UCSD-AML1 (cell line): Measurements from ENCODE around the gene PCSK7.
A peak's percentile ranks its signal among the peaks of the same experiment; 100 is the strongest.
"Not testable (repeated sequence)": the region's sequence is repeated elsewhere in the genome, so short reads cannot be mapped to it uniquely, and the experiment has no call there.

Experiments
- DNase-seq: peaks from one replicate; lab custom pipeline; 2025; ENCODE audit not compliant: unreplicated experiment; lab: John Stamatoyannopoulos, UW

PCSK7 gene, protein sequence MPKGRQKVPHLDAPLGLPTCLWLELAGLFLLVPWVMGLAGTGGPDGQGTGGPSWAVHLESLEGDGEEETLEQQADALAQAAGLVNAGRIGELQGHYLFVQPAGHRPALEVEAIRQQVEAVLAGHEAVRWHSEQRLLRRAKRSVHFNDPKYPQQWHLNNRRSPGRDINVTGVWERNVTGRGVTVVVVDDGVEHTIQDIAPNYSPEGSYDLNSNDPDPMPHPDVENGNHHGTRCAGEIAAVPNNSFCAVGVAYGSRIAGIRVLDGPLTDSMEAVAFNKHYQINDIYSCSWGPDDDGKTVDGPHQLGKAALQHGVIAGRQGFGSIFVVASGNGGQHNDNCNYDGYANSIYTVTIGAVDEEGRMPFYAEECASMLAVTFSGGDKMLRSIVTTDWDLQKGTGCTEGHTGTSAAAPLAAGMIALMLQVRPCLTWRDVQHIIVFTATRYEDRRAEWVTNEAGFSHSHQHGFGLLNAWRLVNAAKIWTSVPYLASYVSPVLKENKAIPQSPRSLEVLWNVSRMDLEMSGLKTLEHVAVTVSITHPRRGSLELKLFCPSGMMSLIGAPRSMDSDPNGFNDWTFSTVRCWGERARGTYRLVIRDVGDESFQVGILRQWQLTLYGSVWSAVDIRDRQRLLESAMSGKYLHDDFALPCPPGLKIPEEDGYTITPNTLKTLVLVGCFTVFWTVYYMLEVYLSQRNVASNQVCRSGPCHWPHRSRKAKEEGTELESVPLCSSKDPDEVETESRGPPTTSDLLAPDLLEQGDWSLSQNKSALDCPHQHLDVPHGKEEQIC

DNA sequence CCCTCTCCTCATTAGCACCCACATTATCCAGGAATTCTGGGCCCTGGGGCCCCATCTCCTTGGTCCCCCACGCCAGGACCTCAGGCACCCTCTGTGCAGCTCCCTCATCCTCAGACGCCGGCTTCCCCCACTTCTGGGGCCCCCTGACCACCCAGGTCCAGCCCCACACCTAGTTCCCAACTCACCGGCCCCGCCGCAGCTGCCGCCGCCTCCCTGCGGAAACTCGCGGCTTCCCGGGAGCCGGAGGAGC lies at the start of gene PCSK7:
TSS of gene PCSK7 (minus strand) at position 232 of the 250 bp plus-strand sequence. CDS start 2,229 bp downstream, outside the sequence.
- no peak for DNase-seq

- no peak for DNase-seq
Measured at GRCh38 chr11:117281159-117281558, 49.3 kb upstream of the PCSK7 start.

DNA sequence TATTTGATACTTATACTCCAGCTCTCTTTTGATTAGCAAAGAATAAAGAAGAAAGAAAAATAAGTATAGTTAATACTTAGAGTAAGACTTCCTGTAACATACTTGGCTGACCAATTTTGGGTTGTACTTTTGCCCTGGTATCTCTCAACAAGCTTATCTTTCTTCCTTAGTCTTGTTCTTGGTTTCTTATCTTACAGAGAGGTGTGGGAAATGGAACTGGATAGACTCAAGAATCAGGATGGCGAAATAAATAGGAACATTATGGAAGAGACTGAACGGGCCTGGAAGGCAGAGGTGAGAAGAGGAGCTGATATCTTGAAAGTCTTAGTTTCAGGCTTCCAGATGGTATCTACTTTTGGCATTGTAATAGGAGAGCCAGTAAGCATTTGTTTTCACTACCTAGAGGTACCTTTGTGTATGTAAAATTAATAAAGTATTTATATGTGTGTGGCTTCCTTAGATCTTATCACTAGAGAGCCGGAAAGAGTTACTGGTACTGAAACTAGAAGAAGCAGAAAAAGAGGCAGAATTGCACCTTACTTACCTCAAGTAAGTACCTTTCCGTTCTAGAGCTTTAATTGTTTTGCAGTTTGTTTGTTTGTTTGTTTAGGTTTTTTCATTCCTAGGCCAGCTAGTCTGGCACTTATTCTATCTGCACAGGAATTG lies 48.0 kb upstream of the PCSK7 start:
- no peak for DNase-seq

DNA sequence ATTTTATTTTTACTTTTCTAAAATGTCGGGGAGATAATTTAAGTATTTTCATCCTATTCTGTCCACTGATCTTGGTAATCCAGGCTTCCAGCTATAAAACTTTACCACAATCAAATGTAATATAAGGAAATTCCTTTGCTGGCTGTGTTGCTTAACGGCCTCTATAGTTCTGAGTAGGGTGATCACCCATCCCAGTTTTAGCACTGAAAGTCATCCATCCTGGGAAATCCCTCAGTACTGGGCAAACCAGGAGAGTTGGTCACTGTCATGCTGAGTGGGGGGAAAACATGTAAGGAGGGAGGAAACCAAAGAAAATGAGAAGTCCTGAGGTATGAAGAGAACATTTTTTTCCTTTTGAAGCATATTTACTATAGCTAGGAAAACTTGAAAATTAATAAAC lies 46.5 kb upstream of the PCSK7 start:
- no peak for DNase-seq

DNA sequence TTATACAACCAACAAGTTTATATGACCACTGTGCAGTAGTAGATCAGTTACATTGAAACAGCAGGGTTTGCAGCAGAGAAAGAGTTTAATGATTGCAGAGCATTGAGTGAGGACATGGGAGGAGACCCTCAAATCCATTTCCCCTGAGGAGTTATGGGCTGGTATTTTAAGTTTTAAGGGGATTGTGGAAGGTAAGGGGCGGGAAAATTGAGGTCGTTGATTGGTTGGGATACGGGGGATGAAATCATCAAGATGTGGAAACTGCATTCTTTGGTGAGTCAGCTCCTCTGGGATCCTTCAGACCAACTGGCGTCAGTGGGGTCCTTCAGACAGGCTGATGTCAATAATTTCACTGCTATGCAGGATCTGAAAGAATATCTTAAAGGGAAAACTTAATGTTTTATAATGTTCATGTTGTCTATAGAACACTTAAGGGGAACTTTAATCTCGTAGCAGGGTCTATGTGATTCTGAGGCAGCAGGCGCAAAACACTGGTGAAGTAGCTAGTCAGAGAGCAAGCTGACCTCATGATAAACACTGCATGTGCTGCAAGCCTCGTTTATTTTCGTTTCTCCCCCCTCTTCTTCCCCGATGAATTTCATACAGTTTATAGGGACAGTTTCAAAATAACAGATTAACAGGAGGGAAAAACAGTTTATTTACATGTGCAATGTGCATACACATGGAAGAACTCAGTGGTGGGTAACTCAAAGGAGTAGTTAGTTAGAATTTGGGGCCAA lies 41.8 kb upstream of the PCSK7 start:
- DNase-seq, result no peak

GRCh38 chr11:117272175-117272574 lies 40.3 kb upstream of the PCSK7 start:
- not testable (repeated sequence) for DNase-seq

- no peak for DNase-seq
Measured at GRCh38 chr11:117271208-117271607, 39.3 kb upstream of the PCSK7 start.

DNA sequence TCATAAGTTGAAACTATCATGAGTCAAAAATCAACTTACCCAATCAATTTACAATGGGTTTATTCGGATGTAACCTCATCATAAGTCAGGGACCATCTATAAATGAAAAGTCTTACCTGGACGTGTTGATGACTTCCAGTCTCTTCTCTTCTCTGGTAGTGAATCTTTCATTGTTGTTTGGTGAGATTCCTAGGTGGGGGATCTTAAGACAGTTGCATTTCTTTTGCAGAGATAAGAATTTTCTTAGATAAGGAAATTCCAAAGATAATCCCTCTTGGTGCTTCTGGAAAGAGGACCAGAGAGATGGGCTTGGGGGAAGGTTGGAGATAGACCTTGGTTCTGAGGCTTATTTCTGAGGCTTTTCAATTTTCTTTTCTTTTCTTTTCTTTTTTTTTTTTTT lies 38.0 kb upstream of the PCSK7 start:
- DNase-seq, result no peak

GRCh38 chr11:117265745-117266144 lies 33.9 kb upstream of the PCSK7 start:
- DNase-seq, result no peak

GRCh38 chr11:117264624-117265323 lies 32.9 kb upstream of the PCSK7 start:
- DNase-seq, result not testable (repeated sequence)

DNA sequence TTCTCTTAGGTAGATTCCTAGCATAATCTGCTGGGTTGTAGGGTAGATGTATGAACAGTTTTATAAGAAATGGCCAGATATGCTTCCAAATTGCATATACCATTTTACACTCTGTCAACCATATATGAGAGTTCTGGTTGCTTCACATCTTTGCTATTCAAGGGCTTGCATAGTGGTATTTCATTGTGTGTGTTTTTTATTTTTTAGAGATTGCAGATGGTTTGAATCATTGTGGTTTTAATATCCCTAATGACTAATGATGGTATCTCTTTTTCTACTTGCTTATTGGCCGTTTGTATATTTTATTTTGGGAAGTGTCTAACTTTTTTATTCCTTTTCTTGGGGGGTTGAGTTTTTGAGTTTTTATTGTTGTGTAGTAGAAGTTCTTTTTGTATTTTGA lies 27.5 kb upstream of the PCSK7 start:
- no peak for DNase-seq

DNA sequence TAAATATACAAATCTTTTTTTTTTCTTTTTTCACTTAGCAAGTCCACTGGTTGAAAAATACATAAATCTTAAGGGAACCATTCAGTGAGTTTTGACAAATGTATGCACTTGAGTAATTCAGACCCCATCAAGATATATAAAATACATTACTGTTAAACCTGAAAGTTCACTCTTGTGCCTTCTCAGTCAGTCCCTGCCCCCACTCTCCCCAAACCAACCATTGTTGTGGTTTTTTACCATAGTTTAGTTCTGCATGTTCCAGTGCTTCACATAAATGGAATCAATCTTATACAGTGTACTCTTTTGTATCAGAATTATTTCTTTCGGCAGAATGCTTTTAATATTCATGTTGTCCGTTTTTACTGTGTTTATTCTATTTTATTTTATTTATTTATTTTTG lies 26.7 kb upstream of the PCSK7 start:
- DNase-seq, result no peak

- DNase-seq, result no peak
Measured at GRCh38 chr11:117256573-117256972, 24.7 kb upstream of the PCSK7 start.

DNA sequence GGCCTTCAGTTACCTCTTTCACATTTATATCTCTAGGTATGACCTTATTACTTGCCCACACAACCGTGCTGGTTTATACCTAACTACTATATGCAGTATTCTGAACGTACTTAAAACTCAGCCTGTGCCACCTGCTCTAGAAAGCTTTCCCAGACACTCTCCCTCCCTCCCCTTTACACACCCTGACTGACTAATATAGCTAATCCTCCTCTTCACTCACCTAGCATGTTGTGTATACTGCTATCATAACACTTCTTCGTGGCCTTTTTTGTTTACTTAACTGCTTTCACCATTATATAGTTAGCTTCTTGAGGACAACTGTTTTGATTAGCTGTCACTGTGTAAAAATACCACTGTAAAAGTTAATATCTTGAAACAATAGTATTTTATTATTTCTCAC lies 24.1 kb upstream of the PCSK7 start:
- no peak for DNase-seq

DNA sequence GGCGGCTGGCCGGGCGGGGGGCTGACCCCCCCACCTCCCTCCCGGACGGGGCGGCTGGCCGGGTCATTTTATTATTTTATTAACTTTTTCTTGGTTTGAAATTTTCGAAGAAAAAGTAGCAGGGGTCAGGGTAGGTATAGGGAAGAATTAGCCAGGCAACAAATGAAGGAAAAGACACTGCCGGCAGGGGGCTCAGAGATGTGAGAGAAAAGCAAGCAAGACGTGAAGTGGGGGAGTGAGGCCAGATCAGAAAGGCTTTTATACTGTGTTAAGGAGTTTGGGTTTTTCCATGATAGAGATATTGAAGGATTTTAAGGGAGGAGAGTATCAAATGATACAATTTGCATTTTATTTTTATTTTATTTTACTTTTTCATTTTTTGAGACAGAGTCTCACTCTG lies 19.6 kb upstream of the PCSK7 start:
- DNase-seq, result no peak

- DNase-seq, result no peak
Measured at GRCh38 chr11:117249571-117249970, 17.7 kb upstream of the PCSK7 start.

- no peak for DNase-seq
Measured at GRCh38 chr11:117248341-117248740, 16.5 kb upstream of the PCSK7 start.

GRCh38 chr11:117239295-117239694 lies 7.4 kb upstream of the PCSK7 start:
- DNase-seq, result no peak

DNA sequence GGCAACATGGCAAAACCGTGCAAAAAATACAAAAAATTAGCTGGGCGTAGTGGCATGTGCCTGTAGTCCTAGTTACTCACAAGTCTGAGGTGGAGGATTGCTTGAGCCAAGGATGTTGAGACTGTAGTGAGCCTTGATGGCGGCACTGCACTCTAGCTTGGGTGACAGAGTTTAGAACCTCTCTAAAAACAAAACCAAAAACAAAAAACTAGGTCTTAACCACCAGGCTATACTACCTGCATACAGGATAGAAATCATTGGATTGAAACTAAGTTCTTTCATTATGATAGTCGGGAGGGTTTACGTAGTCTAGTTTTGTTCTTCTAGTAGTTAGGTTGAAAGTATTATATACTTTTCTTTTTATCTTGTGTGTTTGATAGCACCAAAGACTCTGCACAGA lies 6.3 kb upstream of the PCSK7 start:
- no peak for DNase-seq

DNA sequence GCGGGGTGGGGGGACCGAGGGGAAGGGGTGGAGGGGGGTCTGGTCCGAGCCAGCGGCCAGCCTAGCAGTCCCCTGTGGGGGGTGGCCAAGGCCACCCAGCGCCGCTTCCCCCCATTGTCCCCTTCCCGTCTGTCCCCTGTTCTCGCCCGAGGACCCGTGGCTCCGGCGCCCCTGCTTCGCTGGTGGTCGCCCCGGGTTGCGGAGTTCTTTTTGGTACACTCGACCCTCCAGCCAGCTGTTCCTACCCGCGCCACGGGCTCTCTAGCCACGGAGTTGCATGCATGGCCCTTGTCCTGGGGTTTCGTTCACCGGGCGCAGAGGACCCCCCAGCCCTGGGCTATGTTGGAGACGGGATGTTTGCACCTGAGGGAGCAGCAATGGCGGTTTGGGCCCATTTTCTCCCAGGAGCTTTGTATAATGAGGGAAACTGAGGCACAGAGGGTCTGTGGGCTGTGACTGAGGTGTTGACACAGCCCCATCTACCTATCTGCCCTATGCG lies 1.1 kb upstream of the PCSK7 start:
- DNase-seq, result peak; percentile 24
